Liver (tissue), 9 donors: ENCODE measurements around the gene SLIT3. TPM values are rescaled to one million over a fixed set of nuclear protein-coding genes. Genes with fewer than 3 reads are reported as not detected.

ENCODE experiments used
- DNase-seq: peaks from one replicate; pipeline ENCODE4 v3.0.0-alpha.2; 2017; ENCODE audit warnings: low spot score
- H3K27ac ChIP-seq, 2 donors: one replicate each; pipeline ENCODE4 v1.7.0; 2013; ENCODE audit warnings: inconsistent platforms in 2 of 2, low read length in 2 of 2, control low read depth in 1 of 2, low read depth in 1 of 2, mild to moderate bottlenecking in 1 of 2
- H3K27me3 ChIP-seq, 4 donors: one replicate each; pipeline versions ENCODE4 v1.6.1 to v1.7.0; 2013; ENCODE audit warnings: low read length in 3 of 4, inconsistent platforms in 1 of 4, mild to moderate bottlenecking in 1 of 4, moderate library complexity in 1 of 4; ENCODE audit not compliant: control insufficient read depth in 4 of 4, insufficient read depth in 4 of 4
- H3K36me3 ChIP-seq, 4 donors: one replicate each; pipeline versions ENCODE4 v1.6.1 to v1.7.0; 2013; ENCODE audit warnings: low read length in 3 of 4, mild to moderate bottlenecking in 3 of 4, low read depth in 1 of 4, moderate library complexity in 1 of 4; ENCODE audit not compliant: control insufficient read depth in 4 of 4, insufficient read depth in 3 of 4
- H3K4me1 ChIP-seq, 4 donors: one replicate each; pipeline versions ENCODE4 v1.6.1 to v1.7.0; 2013; ENCODE audit warnings: low read length in 3 of 4, mild to moderate bottlenecking in 3 of 4, moderate library complexity in 1 of 4; ENCODE audit not compliant: control insufficient read depth in 4 of 4, insufficient read depth in 4 of 4
- H3K4me3 ChIP-seq, 3 donors: one replicate each; pipeline versions ENCODE4 v1.6.1 to v1.7.0; 2013; ENCODE audit warnings: low read length in 3 of 3, control low read depth in 1 of 3, low read depth in 1 of 3, mild to moderate bottlenecking in 1 of 3
- H3K9ac ChIP-seq, 2 donors: one replicate each; pipeline ENCODE4 v1.7.0; 2013; ENCODE audit warnings: low read length in 2 of 2, mild to moderate bottlenecking in 2 of 2, moderate library complexity in 2 of 2, control low read depth in 1 of 2, low read depth in 1 of 2
- H3K9me3 ChIP-seq, 4 donors: one replicate each; pipeline versions ENCODE4 v1.6.1 to v1.7.0; 2013; ENCODE audit warnings: low read length in 3 of 4; ENCODE audit not compliant: control insufficient read depth in 4 of 4
- EGR1 ChIP-seq, 2 donors: IDR thresholded peaks; 2 replicates each; pipeline ENCODE4 v1.6.1; 2016 to 2018; ENCODE audit warnings: antibody characterized with exemption in 2 of 2, low read depth in 2 of 2
- GABPA ChIP-seq, 2 donors: IDR thresholded peaks in 1 of 2; conservative IDR thresholded peaks in 1 of 2; 2 replicates each; pipeline ENCODE4 v1.6.1; 2016; ENCODE audit warnings: antibody characterized with exemption in 2 of 2, mild to moderate bottlenecking in 1 of 2, moderate library complexity in 1 of 2
- HNF4A ChIP-seq, 2 donors: conservative IDR thresholded peaks; 2 replicates each; pipeline ENCODE4 v1.6.1; 2016; ENCODE audit warnings: antibody characterized with exemption in 2 of 2, mild to moderate bottlenecking in 2 of 2
- HNF4G ChIP-seq: IDR thresholded peaks from 2 replicates; pipeline ENCODE4 v1.6.1; 2016; ENCODE audit warnings: antibody characterized with exemption
- JUND ChIP-seq, 2 donors: IDR thresholded peaks; 2 replicates each; pipeline ENCODE4 v1.6.1; 2016; ENCODE audit warnings: antibody characterized with exemption in 2 of 2
- NR2F2 ChIP-seq: IDR thresholded peaks from 2 replicates; pipeline ENCODE4 v1.6.1; 2016; ENCODE audit warnings: antibody characterized with exemption
- RAD21 ChIP-seq, 2 donors: IDR thresholded peaks; 2 replicates each; pipeline ENCODE4 v1.6.1; 2016; ENCODE audit warnings: antibody characterized with exemption in 2 of 2, mild to moderate bottlenecking in 2 of 2
- RXRA ChIP-seq, 2 donors: IDR thresholded peaks; 2 replicates each; pipeline ENCODE4 v1.6.1; 2017 to 2018; ENCODE audit warnings: antibody characterized with exemption in 2 of 2, mild to moderate bottlenecking in 1 of 2
- TAF1 ChIP-seq: conservative IDR thresholded peaks from 2 replicates; pipeline ENCODE4 v1.6.1; 2016; ENCODE audit warnings: antibody characterized with exemption, mild to moderate bottlenecking
- WGBS: extraction: QIAGEN DNeasy Blood & Tissue Kit; methylation state at CpG from one replicate; pipeline ENCODE4 v1.1.7; 2013; 5-methylcytosine and 5-hydroxymethylcytosine counted together
- polyA plus RNA-seq, 2 donors: library from polyadenylated mRNA; stranded (reverse) in 1 of 2; unstranded in 1 of 2; fragments of 200-250 nt in 1 of 2; fragments of >200 nt in 1 of 2; fragmentation: Nextera tagmentation in 1 of 2; extraction: Ambion mirVana in 1 of 2; gene quantifications; one replicate each; pipeline versions ENCODE4 v1.2.1 to v1.2.3, GENCODE V29; 2013 to 2015
- total RNA-seq, 2 donors: library from RNA; depleted of rRNA; stranded (reverse); fragments of >200 nt; gene quantifications; one replicate each; pipeline ENCODE4 v1.2.3, GENCODE V29; 2014
- TF ChIP-seq, protein P1 (sequence below): IDR thresholded peaks from 2 replicates; pipeline ENCODE4 v1.6.1; 2016; ENCODE audit warnings: antibody characterized with exemption
- TF ChIP-seq, protein P2 (sequence below): fragments of 150-350 bp; IDR thresholded peaks from 2 replicates; pipeline ENCODE4 v1.5.1; 2017; ENCODE audit warnings: improper control_type of control experiment, low read depth, low read length; ENCODE audit not compliant: missing input control
- TF ChIP-seq, protein P3 (sequence below): IDR thresholded peaks from 2 replicates; pipeline ENCODE4 v1.6.1; 2016; ENCODE audit warnings: antibody characterized with exemption, mild to moderate bottlenecking
- TF ChIP-seq, protein P4 (sequence below): IDR thresholded peaks from 2 replicates; pipeline ENCODE4 v1.6.1; 2016; ENCODE audit warnings: antibody characterized with exemption
- donor health status: healthy.
- donor health status: healthy.
- donor health status: healthy.
- donor health status: healthy.
- donor health status: healthy.

The SLIT3 gene
- total and polyA plus RNA-seq, 4 donors, result 0.61 to 1.3 (median 0.91) TPM

DNA sequence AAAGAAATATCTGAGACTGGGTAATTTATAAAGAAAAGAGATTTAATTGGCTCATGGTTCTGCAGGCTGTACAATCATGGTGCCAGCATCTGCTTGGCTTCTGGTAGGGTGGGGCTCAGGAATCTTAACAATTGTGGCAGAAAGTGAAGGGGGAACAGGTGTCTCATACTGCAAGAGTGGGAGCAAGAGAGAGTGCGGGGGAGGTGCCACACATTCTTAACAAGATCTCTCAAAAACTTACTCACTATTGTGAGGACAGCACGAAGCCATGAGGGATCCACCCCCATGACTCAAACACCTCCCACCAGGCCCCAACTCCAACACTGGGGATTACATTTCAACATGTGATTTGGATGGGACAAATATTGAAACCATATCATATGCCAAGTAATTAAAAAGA lies 651.6 kb downstream of the SLIT3 start (continued):
- TF ChIP-seq, protein P1, sequence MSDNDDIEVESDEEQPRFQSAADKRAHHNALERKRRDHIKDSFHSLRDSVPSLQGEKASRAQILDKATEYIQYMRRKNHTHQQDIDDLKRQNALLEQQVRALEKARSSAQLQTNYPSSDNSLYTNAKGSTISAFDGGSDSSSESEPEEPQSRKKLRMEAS, result no peak
- TF ChIP-seq, protein P2, sequence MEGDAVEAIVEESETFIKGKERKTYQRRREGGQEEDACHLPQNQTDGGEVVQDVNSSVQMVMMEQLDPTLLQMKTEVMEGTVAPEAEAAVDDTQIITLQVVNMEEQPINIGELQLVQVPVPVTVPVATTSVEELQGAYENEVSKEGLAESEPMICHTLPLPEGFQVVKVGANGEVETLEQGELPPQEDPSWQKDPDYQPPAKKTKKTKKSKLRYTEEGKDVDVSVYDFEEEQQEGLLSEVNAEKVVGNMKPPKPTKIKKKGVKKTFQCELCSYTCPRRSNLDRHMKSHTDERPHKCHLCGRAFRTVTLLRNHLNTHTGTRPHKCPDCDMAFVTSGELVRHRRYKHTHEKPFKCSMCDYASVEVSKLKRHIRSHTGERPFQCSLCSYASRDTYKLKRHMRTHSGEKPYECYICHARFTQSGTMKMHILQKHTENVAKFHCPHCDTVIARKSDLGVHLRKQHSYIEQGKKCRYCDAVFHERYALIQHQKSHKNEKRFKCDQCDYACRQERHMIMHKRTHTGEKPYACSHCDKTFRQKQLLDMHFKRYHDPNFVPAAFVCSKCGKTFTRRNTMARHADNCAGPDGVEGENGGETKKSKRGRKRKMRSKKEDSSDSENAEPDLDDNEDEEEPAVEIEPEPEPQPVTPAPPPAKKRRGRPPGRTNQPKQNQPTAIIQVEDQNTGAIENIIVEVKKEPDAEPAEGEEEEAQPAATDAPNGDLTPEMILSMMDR, result no peak

DNA sequence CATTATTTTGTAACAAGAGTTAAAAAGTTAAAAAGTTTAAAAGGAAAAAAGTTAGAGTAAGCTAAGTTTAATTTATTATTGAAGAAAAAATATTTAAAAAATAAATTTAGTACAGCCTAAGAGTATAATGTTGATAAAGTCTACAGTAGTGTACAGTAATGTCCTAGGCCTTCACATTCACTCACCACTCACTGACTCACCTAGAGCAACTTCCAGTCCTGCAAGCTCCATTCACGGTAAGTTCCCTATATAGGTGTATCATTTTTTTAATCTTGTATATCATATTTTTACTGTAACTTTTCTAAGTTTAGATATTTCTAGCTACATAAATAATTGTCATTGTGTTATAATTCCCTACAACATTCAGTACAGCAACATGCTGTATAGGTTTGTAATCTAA lies 652.4 kb downstream of the SLIT3 start:
- Histone ChIP-seq H3K27me3 (no peaks in the 10 kb centered on the region), H3K9ac (no peak overlapping the region), H3K27ac (no peak overlapping the region), H3K9me3 (no peaks in the 10 kb centered on the region), H3K4me3 (no peak overlapping the region), H3K36me3 (no peaks in the 10 kb centered on the region), H3K4me1 (no peaks in the 10 kb centered on the region)
- 94% methylated on average over 1 of the region's 1 CpG for WGBS
- DNase-seq, result no peak
- TF ChIP-seq RXRA (IDR thresholded peaks at IDR 0.05) (no peak), TAF1 (no peak), HNF4A (conservative IDR thresholded peaks at IDR 0.05) (no peak), HNF4G (no peak), EGR1 (IDR thresholded peaks at IDR 0.05; ENCODE audit: low read depth in 2 of 2) (no peak), JUND (IDR thresholded peaks at IDR 0.05) (no peak), NR2F2 (no peak), RAD21 (IDR thresholded peaks at IDR 0.05) (no peak), GABPA (IDR thresholded peaks at IDR 0.05 in 1 of 2, conservative IDR thresholded peaks at IDR 0.05 in 1 of 2) (no peak)
- TF ChIP-seq, protein P1, result no peak
- TF ChIP-seq, protein P2, result no peak
- TF ChIP-seq, protein P3, sequence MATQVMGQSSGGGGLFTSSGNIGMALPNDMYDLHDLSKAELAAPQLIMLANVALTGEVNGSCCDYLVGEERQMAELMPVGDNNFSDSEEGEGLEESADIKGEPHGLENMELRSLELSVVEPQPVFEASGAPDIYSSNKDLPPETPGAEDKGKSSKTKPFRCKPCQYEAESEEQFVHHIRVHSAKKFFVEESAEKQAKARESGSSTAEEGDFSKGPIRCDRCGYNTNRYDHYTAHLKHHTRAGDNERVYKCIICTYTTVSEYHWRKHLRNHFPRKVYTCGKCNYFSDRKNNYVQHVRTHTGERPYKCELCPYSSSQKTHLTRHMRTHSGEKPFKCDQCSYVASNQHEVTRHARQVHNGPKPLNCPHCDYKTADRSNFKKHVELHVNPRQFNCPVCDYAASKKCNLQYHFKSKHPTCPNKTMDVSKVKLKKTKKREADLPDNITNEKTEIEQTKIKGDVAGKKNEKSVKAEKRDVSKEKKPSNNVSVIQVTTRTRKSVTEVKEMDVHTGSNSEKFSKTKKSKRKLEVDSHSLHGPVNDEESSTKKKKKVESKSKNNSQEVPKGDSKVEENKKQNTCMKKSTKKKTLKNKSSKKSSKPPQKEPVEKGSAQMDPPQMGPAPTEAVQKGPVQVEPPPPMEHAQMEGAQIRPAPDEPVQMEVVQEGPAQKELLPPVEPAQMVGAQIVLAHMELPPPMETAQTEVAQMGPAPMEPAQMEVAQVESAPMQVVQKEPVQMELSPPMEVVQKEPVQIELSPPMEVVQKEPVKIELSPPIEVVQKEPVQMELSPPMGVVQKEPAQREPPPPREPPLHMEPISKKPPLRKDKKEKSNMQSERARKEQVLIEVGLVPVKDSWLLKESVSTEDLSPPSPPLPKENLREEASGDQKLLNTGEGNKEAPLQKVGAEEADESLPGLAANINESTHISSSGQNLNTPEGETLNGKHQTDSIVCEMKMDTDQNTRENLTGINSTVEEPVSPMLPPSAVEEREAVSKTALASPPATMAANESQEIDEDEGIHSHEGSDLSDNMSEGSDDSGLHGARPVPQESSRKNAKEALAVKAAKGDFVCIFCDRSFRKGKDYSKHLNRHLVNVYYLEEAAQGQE, result no peak

DNA sequence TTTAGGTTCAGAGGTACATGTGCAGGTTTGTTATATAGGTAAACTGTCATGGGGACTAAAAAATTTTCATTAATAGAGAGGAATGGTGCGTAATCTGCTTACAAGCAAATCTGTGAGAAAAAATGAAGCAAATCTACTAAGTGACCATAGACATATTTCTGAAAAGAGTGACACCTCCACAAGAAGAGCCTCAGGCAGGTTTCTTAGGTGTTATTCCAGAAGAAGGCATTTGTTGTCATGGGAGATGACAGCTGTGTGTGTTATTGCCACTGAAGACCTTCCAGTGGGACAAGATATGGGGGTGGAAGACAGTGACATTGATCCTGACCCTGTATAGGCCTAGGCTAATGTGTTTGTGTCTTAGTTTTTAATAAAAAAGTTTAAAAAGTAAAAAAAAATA lies 652.9 kb downstream of the SLIT3 start:
- H3K9ac ChIP-seq, result no peak overlapping the region
- H3K27ac ChIP-seq, result no peak overlapping the region
- DNase-seq, result no peak
- no peaks in the 10 kb centered on the region for H3K9me3 ChIP-seq
- no peak overlapping the region for H3K4me3 ChIP-seq
- H3K4me1 ChIP-seq, result no peaks in the 10 kb centered on the region
- H3K27me3 ChIP-seq, result no peaks in the 10 kb centered on the region
- WGBS, result 99% methylated on average over 1 of the region's 1 CpG
- H3K36me3 ChIP-seq, result no peaks in the 10 kb centered on the region
- TF ChIP-seq, protein P2, result no peak
- TF ChIP-seq, protein P4, sequence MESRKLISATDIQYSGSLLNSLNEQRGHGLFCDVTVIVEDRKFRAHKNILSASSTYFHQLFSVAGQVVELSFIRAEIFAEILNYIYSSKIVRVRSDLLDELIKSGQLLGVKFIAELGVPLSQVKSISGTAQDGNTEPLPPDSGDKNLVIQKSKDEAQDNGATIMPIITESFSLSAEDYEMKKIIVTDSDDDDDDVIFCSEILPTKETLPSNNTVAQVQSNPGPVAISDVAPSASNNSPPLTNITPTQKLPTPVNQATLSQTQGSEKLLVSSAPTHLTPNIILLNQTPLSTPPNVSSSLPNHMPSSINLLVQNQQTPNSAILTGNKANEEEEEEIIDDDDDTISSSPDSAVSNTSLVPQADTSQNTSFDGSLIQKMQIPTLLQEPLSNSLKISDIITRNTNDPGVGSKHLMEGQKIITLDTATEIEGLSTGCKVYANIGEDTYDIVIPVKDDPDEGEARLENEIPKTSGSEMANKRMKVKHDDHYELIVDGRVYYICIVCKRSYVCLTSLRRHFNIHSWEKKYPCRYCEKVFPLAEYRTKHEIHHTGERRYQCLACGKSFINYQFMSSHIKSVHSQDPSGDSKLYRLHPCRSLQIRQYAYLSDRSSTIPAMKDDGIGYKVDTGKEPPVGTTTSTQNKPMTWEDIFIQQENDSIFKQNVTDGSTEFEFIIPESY, result no peak
- TF ChIP-seq JUND (IDR thresholded peaks at IDR 0.05), result no peak
- TF ChIP-seq HNF4A (conservative IDR thresholded peaks at IDR 0.05), result no peak
- TF ChIP-seq RAD21 (IDR thresholded peaks at IDR 0.05), result no peak
